Activated CD4-positive, alpha-beta T cell treated with anti-CD3 and anti-CD28 coated beads, Interleukin-2, Interleukin-6, amounts not matched to agents 100 ng/mL and 50 ng/mL, durations not matched to agents 16 hours and 8 hours (primary cell): ENCODE data around the gene SYT14.

Experiments
- DNase-seq: peaks from one replicate; pipeline ENCODE4 v3.0.0-alpha.2; 2020

Gene SYT14

DNA sequence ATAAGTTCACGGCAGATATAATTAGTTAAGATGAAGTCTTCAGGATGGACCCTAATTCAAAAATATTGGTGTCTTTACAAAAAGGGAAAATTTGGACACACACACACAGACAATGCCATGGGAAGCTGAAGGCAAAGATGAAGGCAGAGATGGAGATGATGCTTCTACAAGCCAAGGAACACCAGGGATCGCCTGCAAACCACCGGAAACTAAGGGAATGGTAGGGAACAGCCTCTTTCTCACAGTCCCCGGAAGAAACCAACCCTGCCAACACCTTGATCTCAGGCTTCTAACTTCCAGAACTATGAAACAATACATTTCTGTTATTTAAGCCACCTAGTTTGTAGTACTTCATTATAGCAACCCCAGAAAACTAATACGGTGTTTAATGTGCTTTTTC lies 279.5 kb downstream of the SYT14 start:
- no peak for DNase-seq

GRCh38 chr1:210218047-210218446 lies 280.0 kb downstream of the SYT14 start:
- no peak for DNase-seq
